ENCODE results near the gene MRPL20. TPM values are rescaled to one million over a fixed set of nuclear protein-coding genes. Genes with fewer than 3 reads are reported as not detected.

Gene MRPL20
- total RNA-seq, 4 donors from 2014 or later, result 34.3 to 114 (median 65.1) TPM

DNA sequence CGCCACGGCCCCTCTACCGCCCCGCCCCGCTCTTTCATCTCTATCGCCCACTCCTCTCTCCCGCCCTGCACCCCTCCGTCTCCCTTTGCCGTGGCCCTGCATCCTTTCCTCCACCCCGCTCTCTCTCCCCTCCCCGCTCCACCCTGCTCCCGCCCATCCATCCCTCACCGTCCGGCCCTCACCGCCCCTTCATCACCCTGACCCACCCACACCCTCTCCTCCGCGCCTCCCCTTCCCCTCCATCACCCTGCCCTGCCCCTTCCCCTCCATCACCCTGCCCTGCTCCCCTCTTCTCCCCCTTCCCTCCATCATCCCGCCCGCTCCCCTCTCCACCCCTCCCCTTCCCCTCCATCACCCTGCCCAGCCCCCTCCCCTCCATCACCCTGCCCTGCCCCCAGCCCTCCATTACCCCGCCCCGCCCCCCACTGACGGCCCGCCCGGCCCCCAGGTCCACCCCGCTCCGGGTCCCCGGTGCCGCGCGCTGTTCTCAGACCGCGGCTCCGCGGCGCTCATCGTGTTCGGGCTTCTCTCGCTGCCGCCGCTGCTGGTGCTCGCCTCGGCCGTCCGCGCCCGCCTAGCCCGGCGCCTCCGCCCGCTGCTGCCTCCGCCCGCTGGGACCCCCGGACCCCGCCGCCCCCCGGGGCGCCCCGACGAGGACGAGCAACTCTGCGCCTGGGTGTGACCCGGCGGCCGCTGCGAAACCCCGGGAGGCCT lies 20.2 kb upstream of the MRPL20 start:
- intact Hi-C loops (cut with DNase I; ENCODE audit: low total_unique reads), result no loop called here
- peak overlapping the region; percentile 2 to 36 for H3K4me3 ChIP-seq
- no peaks in the 10 kb centered on the region for H3K27me3 ChIP-seq
- no peaks in the 10 kb centered on the region for H3K9me3 ChIP-seq
- TF ChIP-seq, protein P1, sequence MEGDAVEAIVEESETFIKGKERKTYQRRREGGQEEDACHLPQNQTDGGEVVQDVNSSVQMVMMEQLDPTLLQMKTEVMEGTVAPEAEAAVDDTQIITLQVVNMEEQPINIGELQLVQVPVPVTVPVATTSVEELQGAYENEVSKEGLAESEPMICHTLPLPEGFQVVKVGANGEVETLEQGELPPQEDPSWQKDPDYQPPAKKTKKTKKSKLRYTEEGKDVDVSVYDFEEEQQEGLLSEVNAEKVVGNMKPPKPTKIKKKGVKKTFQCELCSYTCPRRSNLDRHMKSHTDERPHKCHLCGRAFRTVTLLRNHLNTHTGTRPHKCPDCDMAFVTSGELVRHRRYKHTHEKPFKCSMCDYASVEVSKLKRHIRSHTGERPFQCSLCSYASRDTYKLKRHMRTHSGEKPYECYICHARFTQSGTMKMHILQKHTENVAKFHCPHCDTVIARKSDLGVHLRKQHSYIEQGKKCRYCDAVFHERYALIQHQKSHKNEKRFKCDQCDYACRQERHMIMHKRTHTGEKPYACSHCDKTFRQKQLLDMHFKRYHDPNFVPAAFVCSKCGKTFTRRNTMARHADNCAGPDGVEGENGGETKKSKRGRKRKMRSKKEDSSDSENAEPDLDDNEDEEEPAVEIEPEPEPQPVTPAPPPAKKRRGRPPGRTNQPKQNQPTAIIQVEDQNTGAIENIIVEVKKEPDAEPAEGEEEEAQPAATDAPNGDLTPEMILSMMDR (IDR thresholded peaks at IDR 0.05), result no peak
- TF ChIP-seq POLR2A (IDR thresholded peaks at IDR 0.05), result no peak
- H3K27ac ChIP-seq, result peak overlapping the region; percentile 45 to 77
- DNase-seq, result no peak
- no peaks in the 10 kb centered on the region for H3K36me3 ChIP-seq
- H3K4me1 ChIP-seq, result peaks cover 9 to 20% of the 10 kb centered on the region in 2 donors

DNA sequence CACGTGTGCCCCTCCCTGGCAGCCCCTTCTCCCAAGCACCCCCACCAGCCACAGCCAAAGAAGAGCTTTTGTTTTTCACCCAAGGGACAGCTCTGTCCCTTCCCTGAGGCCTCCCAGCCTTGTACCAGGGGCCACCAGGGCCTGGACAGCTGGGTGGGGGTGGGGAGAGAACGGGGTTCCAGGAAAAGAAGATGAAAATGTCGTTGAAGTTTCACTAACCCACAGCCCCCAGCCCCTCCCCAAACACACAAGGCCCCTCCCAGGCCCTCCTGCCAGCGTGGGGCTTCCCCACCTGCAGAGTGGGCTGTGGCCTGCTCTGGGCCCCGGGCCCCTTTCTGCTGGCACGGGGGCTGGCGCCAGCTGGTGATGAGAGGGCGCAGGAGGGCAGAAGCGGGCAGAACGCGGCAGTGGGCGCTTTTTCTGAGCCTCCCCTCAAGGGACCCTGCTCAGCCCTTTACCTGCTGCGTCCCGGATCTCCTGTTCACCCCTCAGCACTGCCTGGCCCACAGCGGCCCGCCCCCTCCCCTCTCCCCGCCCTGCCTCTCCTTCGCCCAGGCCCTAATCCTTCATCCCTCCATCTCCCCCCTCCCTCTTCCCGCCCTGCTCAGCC lies 19.5 kb upstream of the MRPL20 start:
- TF ChIP-seq POLR2A (IDR thresholded peaks at IDR 0.05), result no peak
- TF ChIP-seq, protein P1 (IDR thresholded peaks at IDR 0.05), result no peak
- intact Hi-C loops (cut with DNase I; ENCODE audit: low total_unique reads), result no loop called here
- Histone ChIP-seq H3K27ac (no peak overlapping the region), H3K9me3 (no peaks in the 10 kb centered on the region), H3K4me3 (no peak overlapping the region), H3K36me3 (no peaks in the 10 kb centered on the region), H3K4me1 (peaks cover 9 to 13% of the 10 kb centered on the region in 2 donors), H3K27me3 (no peaks in the 10 kb centered on the region)
- DNase-seq, result no peak

DNA sequence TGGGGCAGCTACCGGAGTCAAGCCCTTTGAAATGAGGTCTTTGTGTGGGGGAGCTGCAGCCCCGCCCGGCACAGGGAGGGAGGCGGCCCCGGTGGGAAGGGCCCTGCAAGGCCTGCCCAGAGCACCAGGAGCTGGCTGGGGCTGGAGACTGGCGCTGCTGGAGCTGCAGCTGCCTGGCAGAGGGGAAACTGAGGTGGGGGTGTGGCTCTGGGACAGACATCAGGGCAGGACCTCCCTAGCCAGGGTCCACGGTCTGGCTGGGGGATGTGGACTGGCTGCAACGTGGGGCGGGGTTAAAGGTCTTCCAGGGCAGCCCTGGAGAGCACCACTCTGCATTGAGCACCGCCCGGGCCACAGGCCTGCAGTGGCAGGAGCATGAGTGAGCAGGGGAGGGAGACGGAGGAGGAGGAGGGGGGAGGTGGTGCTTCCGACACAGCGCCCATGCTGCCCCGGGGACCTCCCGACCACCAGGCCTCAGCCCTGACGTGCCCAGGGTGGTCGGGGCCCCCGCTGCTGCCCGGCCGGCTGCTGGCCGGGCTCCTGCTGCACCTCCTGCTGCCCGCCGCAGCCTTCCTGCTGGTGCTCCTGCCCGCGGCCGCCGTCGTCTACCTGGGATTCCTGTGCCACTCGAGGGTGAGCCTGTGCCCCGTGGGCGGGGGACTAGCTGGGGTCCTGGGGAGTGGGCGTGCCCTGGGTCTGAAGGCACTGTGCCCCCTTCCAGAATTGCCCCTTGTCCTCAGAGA lies 18.8 kb upstream of the MRPL20 start:
- no peak for TF ChIP-seq POLR2A (IDR thresholded peaks at IDR 0.05)
- TF ChIP-seq, protein P1 (IDR thresholded peaks at IDR 0.05), result no peak
- Histone ChIP-seq H3K27me3 (no peaks in the 10 kb centered on the region), H3K27ac (no peak overlapping the region), H3K36me3 (no peaks in the 10 kb centered on the region), H3K4me3 (no peak overlapping the region), H3K4me1 (peaks cover 7 to 9% of the 10 kb centered on the region in 2 donors), H3K9me3 (no peaks in the 10 kb centered on the region)
- no peak for DNase-seq
- intact Hi-C loops (cut with DNase I; ENCODE audit: low total_unique reads), result no loop called here

DNA sequence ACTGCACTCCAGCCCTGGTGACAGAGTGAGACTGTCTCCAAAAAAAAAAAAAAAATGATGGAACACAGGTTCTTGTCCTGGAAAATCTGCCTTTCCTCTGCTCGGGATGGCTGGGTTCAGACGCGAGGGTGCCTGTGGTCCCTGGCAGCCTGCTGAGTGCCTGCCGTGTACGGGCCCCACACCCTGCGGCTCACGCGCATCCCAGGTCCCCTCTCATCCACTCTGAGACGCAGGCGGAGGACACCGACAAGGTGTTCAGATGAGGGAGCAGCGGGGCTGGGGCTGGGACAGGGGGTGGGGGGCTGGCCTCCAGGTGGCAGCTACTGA lies 18.3 kb upstream of the MRPL20 start:
- Histone ChIP-seq H3K36me3 (no peaks in the 10 kb centered on the region), H3K4me1 (peaks cover 1 to 7% of the 10 kb centered on the region in 2 donors), H3K27ac (no peak overlapping the region), H3K27me3 (no peaks in the 10 kb centered on the region), H3K4me3 (no peak overlapping the region), H3K9me3 (no peaks in the 10 kb centered on the region)
- no peak for TF ChIP-seq POLR2A (IDR thresholded peaks at IDR 0.05)
- TF ChIP-seq, protein P1 (IDR thresholded peaks at IDR 0.05), result no peak
- DNase-seq, result no peak
- intact Hi-C loops (cut with DNase I; ENCODE audit: low total_unique reads), result no loop called here

DNA sequence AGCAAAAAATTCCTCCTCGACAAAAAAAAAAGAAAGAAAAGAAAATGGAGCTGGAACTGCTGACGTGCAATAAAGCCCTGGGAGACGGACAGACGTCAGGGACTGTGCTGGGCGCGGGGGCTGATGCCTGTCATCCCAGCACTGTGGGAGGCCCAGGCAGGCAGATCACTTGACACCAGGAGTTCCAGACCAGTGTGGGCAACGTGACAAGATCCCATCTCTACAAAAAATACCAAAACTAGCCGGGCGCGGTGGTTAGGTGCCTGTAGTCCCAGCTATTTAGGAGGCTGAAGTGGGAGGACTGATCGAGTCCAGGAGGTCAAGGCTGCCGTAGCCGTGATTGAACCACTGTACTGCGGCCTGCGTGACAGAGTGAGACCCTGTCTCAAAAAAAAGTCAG lies 17.6 kb upstream of the MRPL20 start:
- intact Hi-C loops (cut with DNase I; ENCODE audit: low total_unique reads), result no loop called here
- Histone ChIP-seq H3K27me3 (no peaks in the 10 kb centered on the region), H3K9me3 (no peaks in the 10 kb centered on the region), H3K4me1 (peaks cover 0 to 3% of the 10 kb centered on the region in 2 donors), H3K4me3 (no peak overlapping the region), H3K36me3 (no peaks in the 10 kb centered on the region), H3K27ac (no peak overlapping the region)
- no peak for DNase-seq
- TF ChIP-seq, protein P1 (IDR thresholded peaks at IDR 0.05), result no peak
- no peak for TF ChIP-seq POLR2A (IDR thresholded peaks at IDR 0.05)
